AG04449 (cell line): ENCODE measurements around the gene SLC28A1.
"Not testable (repeated sequence)": the region's sequence is repeated elsewhere in the genome, so short reads cannot be mapped to it uniquely, and the experiment has no call there.

Experiments
- CTCF ChIA-PET: fragments of 350-600 bp; formaldehyde crosslinking; extraction: SDS; loops from one replicate; lab custom pipeline; 2021; ENCODE audit warnings: antibody characterized with exemption; lab: Yijun Ruan, JAX
- POLR2A ChIA-PET: fragments of 400-600, 350-600 bp; formaldehyde crosslinking; extraction: SDS; loops from one replicate; lab custom pipeline; 2020; ENCODE audit warnings: antibody characterized with exemption, inconsistent platforms; lab: Yijun Ruan, JAX
- DNase-seq: peaks from one replicate; pipeline ENCODE4 v3.0.0-alpha.2; 2010; ENCODE audit warnings: low read depth, low spot score
- H3K4me3 ChIP-seq: 2 replicates; pipeline ENCODE4 v1.5.1; 2011; ENCODE audit warnings: low read depth, mild to moderate bottlenecking, control low read depth, low read length
- CTCF ChIP-seq: IDR thresholded peaks from one replicate; pipeline ENCODE4 v1.5.1; 2011; ENCODE audit warnings: mild to moderate bottlenecking, moderate library complexity, low read length, control low read depth, inconsistent platforms; ENCODE audit not compliant: insufficient read depth; ENCODE audit errors: missing control alignments

SLC28A1 gene

DNA sequence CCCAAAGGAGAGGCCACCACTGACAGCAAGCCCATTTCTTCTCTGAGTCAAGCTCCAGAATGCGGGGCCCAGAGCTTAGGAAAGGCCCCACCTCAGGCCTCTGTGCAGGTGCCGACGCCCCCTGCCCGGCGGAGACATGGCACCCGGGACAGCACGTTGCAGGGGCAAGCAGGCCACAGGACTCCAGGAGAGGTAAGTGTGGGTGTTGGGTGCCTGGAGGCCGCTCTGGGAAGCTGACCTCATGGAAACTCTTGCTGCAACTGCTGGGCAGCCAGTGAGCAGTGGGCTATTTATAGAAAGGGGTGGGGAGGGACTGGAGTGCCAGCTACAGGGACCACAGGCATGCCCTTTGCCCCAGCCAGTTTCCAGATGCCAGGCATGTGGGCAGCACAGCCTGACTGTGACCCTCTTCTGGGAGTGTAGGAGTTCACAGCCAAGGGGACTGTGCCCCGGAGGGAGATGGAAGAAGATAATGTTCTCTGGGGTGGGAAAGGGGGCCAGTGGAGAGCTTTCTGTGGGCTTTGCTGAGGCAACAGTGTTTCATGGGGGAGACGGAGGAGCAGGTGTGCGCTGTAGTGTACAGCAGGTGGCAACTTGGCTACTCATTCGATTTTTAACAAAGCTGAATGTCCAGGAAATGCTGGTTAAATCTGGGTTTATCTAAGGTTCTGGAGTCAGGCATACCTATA is 43.6 kb upstream of the SLC28A1 start:
- H3K4me3 ChIP-seq, result no peak overlapping the region
- POLR2A ChIA-PET, result no interaction called here
- DNase-seq, result peak; percentile 24
- CTCF ChIA-PET, result interaction anchor here (1.3 kb wide), 1 partner anchor 32 kb away, joined by 3 read pairs; no protein-coding TSS in a partner anchor
- no peak for TF ChIP-seq CTCF

GRCh38 chr15:84842781-84843180 is 41.7 kb upstream of the SLC28A1 start:
- ChIA-PET CTCF (interaction anchor here (1.1 to 4.0 kb wide), 3 partner anchors 20 to 201 kb away, joined by 3 to 24 read pairs (median 3); no protein-coding TSS in a partner anchor), POLR2A (no interaction called here)
- no peak for DNase-seq
- no peak for TF ChIP-seq CTCF
- no peak overlapping the region for H3K4me3 ChIP-seq

DNA sequence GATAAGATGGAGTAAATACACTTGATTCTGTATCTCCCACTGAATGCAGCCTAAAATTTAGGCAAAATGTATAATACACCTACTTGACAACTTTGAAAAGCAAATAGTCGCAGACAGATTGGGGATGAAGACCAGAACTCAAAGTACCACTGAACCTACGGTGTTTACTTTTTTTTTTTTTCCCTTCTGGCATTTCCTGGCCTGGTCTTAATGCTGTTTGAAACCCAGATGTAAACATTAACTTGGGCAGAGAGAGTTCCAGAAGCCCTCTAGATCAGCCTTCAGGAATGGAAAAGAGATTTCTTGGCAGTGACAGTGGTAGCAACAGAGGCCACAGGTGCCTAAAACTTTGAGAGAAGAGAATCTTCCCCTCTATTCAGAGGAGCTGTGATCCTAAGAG is 39.5 kb upstream of the SLC28A1 start:
- CTCF ChIA-PET, result interaction anchor here (0.6 to 4.0 kb wide), 14 partner anchors 8 to 257 kb away, joined by 3 to 24 read pairs (median 5); no protein-coding TSS in a partner anchor
- DNase-seq, result no peak
- POLR2A ChIA-PET, result no interaction called here
- TF ChIP-seq CTCF, result no peak
- H3K4me3 ChIP-seq, result no peak overlapping the region

DNA sequence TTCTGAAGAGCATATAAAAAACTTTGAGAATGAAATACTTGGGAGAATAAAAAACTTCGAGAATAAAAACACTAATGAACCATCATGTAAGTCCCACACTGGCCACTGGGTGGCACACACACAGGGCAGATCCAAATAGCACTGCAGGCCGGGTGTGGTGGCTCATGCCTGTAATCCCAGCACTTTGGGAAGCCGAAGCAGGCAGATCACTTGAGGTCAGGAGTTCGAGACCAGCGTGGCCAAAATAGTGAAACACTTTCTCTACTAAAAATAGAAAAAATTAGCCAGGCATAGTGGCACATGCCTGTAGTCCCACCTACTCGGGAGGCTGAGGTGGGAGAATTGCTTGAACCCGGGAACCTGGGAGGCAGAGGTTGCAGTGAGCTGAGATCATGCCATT is 38.8 kb upstream of the SLC28A1 start:
- POLR2A ChIA-PET, H3K4me3 ChIP-seq, DNase-seq: not testable (repeated sequence)
- TF ChIP-seq CTCF, result peak; percentile 53
- CTCF ChIA-PET, result interaction anchor here (0.9 to 4.0 kb wide), 14 partner anchors 9 to 258 kb away, joined by 3 to 24 read pairs (median 5); no protein-coding TSS in a partner anchor

DNA sequence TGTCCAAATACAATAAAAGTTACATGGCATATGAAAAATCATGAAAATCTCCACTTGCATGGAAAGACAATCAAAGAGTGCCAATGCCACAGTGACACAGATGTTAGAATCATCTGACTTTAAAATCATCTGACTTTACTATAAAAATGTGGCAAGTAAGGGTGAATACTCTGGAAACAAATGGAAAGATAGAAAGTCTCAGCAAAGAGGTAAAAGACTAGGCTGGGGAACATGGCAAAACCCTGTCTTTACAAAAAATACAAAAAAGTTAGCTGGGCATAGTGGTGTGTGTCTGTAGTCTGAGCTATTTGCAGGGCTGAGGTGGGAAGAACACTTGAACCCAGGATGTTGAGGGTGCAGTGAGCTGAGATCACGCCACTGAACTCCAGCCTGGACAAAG is 38.2 kb upstream of the SLC28A1 start:
- POLR2A ChIA-PET, result no interaction called here
- CTCF ChIA-PET, result interaction anchor here (1.1 to 4.0 kb wide), 10 partner anchors 8 to 86 kb away, joined by 3 to 24 read pairs (median 6); no protein-coding TSS in a partner anchor
- DNase-seq, result no peak
- TF ChIP-seq CTCF, result no peak
- H3K4me3 ChIP-seq, result no peak overlapping the region

DNA sequence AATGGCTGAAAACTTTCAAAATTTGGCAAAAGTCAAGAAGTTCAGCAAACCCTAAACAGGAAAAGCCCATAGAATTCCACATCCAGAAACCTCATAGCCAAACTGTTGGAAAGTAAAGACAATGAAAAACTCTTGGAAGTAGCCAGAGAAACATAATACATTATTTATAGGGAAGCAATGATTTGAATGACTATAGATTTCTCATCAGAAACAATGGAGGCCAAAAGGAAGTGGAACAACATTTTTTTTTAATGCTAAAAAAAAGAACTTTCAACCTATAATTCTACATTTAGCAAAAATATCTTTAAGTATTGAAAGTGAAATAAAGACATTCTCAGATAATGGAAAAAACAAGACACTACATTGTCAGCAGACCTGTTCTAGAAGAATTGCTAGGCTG is 37.1 kb upstream of the SLC28A1 start:
- no peak overlapping the region for H3K4me3 ChIP-seq
- ChIA-PET CTCF (interaction anchor here (2.4 kb wide), 1 partner anchor 19 kb away, joined by 9 read pairs; no protein-coding TSS in a partner anchor), POLR2A (no interaction called here)
- no peak for TF ChIP-seq CTCF
- no peak for DNase-seq
